ENCODE data around the gene CLPTM1L. TPM values are rescaled to one million over a fixed set of nuclear protein-coding genes. Genes with fewer than 3 reads are reported as not detected.
"Not testable (repeated sequence)": the region's sequence is repeated elsewhere in the genome, so short reads cannot be mapped to it uniquely, and the experiment has no call there.

Gene CLPTM1L
- total RNA-seq, 2 experiments from 2014 or later = 47.2 to 47.4 TPM

DNA sequence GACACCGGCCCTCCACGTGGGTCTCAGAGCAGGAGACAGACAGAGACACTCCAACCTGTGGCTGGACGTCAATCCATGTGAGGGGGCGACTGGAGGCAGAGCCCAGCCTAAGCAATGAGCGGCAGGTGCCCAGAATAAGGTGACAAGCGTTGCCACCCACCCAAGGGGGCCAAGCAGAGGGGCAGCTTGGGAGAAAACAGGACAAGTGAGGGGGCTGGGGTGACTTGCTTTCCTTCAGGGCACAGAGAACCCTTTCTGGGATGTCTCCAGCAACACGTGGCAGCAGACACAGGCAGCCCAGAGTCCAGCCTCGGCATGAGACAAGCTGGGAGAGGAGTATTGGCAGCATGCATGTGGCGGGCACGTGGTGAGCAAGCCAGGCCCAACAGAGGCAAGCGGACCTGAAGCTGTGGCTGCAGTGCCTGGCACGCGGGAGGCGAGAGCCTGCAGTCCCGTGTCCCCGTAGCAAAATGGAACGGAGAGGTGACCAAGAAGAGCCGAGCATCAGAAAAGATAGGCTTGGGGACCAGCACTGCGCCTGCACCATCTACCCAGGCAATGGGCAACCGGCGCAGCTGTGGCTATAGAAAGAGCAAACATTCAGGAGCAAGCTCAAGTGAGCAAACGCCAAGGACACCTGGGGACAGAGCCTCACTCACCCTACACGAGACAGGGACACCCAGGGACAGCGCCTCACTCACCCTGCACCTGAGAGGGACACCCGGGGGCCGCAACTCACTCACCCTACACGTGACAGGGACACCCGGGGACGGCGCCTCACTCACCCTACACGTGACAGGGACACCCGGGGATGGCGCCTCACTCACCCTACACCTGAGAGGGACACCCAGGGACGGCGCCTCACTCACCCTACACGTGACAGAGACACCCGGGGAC lies 56.2 kb downstream of the CLPTM1L start:
- no peak overlapping the region for H3K27ac ChIP-seq (ENCODE audit: low read depth in 1 of 2, low read length in 2 of 2)
- H3K27me3 ChIP-seq (ENCODE audit: control insufficient read depth in 1 of 2, insufficient read depth in 2 of 2, low read length in 2 of 2) = no peaks in the 10 kb centered on the region
- peaks cover 7% of the 10 kb centered on the region for H3K4me1 ChIP-seq (ENCODE audit: insufficient read depth, low read length)
- Mint-ChIP-seq H3K27ac (no peak overlapping the region), H3K9me3 (no peaks in the 10 kb centered on the region), H3K27me3 (no peaks in the 10 kb centered on the region), H3K4me3 (no peak overlapping the region), H3K36me3 (ENCODE audit: low read depth) (no peaks in the 10 kb centered on the region), H3K4me1 (ENCODE audit: low read depth) (no peaks in the 10 kb centered on the region)
- ATAC-seq (ENCODE audit: poor library complexity) (no peak), DNase-seq (no peak)
- no peaks in the 10 kb centered on the region for H3K36me3 ChIP-seq (ENCODE audit: insufficient read depth, low read length)
- intact Hi-C loops (cut with DNase I, micrococcal nuclease) = no loop called here
- no peak overlapping the region for H3K4me3 ChIP-seq (ENCODE audit: low read length)
- POLR2A ChIA-PET = no interaction called here
- no peak for TF ChIP-seq CTCF (IDR thresholded peaks at IDR 0.05)
- CTCF ChIA-PET = no interaction called here
- H3K9me3 ChIP-seq (ENCODE audit: control insufficient read depth in 1 of 2, insufficient read depth in 1 of 2, low read length in 2 of 2) = peaks cover 0 to 11% of the 10 kb centered on the region in 2 experiments

GRCh38 chr5:1285883-1286291 lies 59.0 kb downstream of the CLPTM1L start:
- ATAC-seq (ENCODE audit: poor library complexity) (no peak), DNase-seq (no peak)
- Histone ChIP-seq H3K27me3 (ENCODE audit: control insufficient read depth in 1 of 2, insufficient read depth in 2 of 2, low read length in 2 of 2) (no peaks in the 10 kb centered on the region), H3K4me3 (ENCODE audit: low read length) (no peak overlapping the region), H3K9me3 (ENCODE audit: control insufficient read depth in 1 of 2, insufficient read depth in 1 of 2, low read length in 2 of 2) (peaks cover 0 to 11% of the 10 kb centered on the region in 2 experiments), H3K4me1 (ENCODE audit: insufficient read depth, low read length) (no peaks in the 10 kb centered on the region), H3K36me3 (ENCODE audit: insufficient read depth, low read length) (no peaks in the 10 kb centered on the region), H3K27ac (ENCODE audit: low read depth in 1 of 2, low read length in 2 of 2) (no peak overlapping the region)
- Mint-ChIP-seq H3K27ac (no peak overlapping the region), H3K27me3 (no peaks in the 10 kb centered on the region), H3K4me1 (ENCODE audit: low read depth) (no peaks in the 10 kb centered on the region), H3K36me3 (ENCODE audit: low read depth) (no peaks in the 10 kb centered on the region), H3K4me3 (no peak overlapping the region), H3K9me3 (no peaks in the 10 kb centered on the region)
- POLR2A ChIA-PET = interaction anchor here (1.1 kb wide), 1 partner anchor 100 kb away, joined by 3 read pairs; no protein-coding TSS in a partner anchor
- CTCF ChIA-PET = no interaction called here
- intact Hi-C loops (cut with DNase I, micrococcal nuclease) = no loop called here
- TF ChIP-seq CTCF (IDR thresholded peaks at IDR 0.05) = no peak

- intact Hi-C loops (cut with DNase I, micrococcal nuclease) = no loop called here
- ATAC-seq (ENCODE audit: poor library complexity) = no peak
- DNase-seq = no peak
- Mint-ChIP-seq H3K36me3 (ENCODE audit: low read depth) (no peaks in the 10 kb centered on the region), H3K9me3 (no peaks in the 10 kb centered on the region), H3K27me3 (no peaks in the 10 kb centered on the region), H3K4me3 (no peak overlapping the region), H3K27ac (no peak overlapping the region), H3K4me1 (ENCODE audit: low read depth) (no peaks in the 10 kb centered on the region)
- no peak for TF ChIP-seq CTCF (IDR thresholded peaks at IDR 0.05)
- H3K27ac ChIP-seq (ENCODE audit: low read depth in 1 of 2, low read length in 2 of 2) = no peak overlapping the region
- ChIA-PET CTCF (interaction anchor here (0.7 kb wide), 1 partner anchor 360 kb away, joined by 3 read pairs; no protein-coding TSS in a partner anchor), POLR2A (interaction anchor here (1.1 kb wide), 1 partner anchor 100 kb away, joined by 3 read pairs; no protein-coding TSS in a partner anchor)
- no peaks in the 10 kb centered on the region for H3K36me3 ChIP-seq (ENCODE audit: insufficient read depth, low read length)
- H3K4me3 ChIP-seq (ENCODE audit: low read length) = no peak overlapping the region
- no peaks in the 10 kb centered on the region for H3K27me3 ChIP-seq (ENCODE audit: control insufficient read depth in 1 of 2, insufficient read depth in 2 of 2, low read length in 2 of 2)
- H3K9me3 ChIP-seq (ENCODE audit: control insufficient read depth in 1 of 2, insufficient read depth in 1 of 2, low read length in 2 of 2) = peaks cover 0 to 12% of the 10 kb centered on the region in 2 experiments
- H3K4me1 ChIP-seq (ENCODE audit: insufficient read depth, low read length) = no peaks in the 10 kb centered on the region
Measured at GRCh38 chr5:1285141-1285540, 59.8 kb downstream of the CLPTM1L start.

GRCh38 chr5:1284336-1284970 lies 60.4 kb downstream of the CLPTM1L start:
- H3K9me3 Mint-ChIP-seq; ATAC-seq (ENCODE audit: poor library complexity); H3K27me3 Mint-ChIP-seq; intact Hi-C loops (cut with DNase I, micrococcal nuclease); H3K36me3 Mint-ChIP-seq (ENCODE audit: low read depth); H3K4me3 ChIP-seq (ENCODE audit: low read length); H3K27ac Mint-ChIP-seq; H3K36me3 ChIP-seq (ENCODE audit: insufficient read depth, low read length); H3K4me1 ChIP-seq (ENCODE audit: insufficient read depth, low read length); H3K4me1 Mint-ChIP-seq (ENCODE audit: low read depth); H3K4me3 Mint-ChIP-seq; H3K27ac ChIP-seq (ENCODE audit: low read depth in 1 of 2, low read length in 2 of 2); H3K27me3 ChIP-seq (ENCODE audit: control insufficient read depth in 1 of 2, insufficient read depth in 2 of 2, low read length in 2 of 2): not testable (repeated sequence)
- ChIA-PET CTCF (interaction anchor here (0.7 kb wide), 1 partner anchor 360 kb away, joined by 3 read pairs; no protein-coding TSS in a partner anchor), POLR2A (interaction anchor here (1.1 kb wide), 1 partner anchor 101 kb away, joined by 3 read pairs; no protein-coding TSS in a partner anchor)
- peaks cover 0 to 19% of the 10 kb centered on the region in 2 experiments for H3K9me3 ChIP-seq (ENCODE audit: control insufficient read depth in 1 of 2, insufficient read depth in 1 of 2, low read length in 2 of 2)
- peak in 2 of 14 experiments; percentile 8 to 10 for DNase-seq

GRCh38 chr5:1283729-1284041 lies 61.2 kb downstream of the CLPTM1L start:
- H3K27me3 ChIP-seq (ENCODE audit: control insufficient read depth in 1 of 2, insufficient read depth in 2 of 2, low read length in 2 of 2); intact Hi-C loops (cut with DNase I, micrococcal nuclease); H3K27me3 Mint-ChIP-seq; H3K27ac Mint-ChIP-seq; H3K4me3 Mint-ChIP-seq; H3K4me1 Mint-ChIP-seq (ENCODE audit: low read depth); H3K36me3 ChIP-seq (ENCODE audit: insufficient read depth, low read length); H3K27ac ChIP-seq (ENCODE audit: low read depth in 1 of 2, low read length in 2 of 2); H3K9me3 Mint-ChIP-seq; CTCF ChIA-PET; H3K36me3 Mint-ChIP-seq (ENCODE audit: low read depth); H3K4me3 ChIP-seq (ENCODE audit: low read length); H3K4me1 ChIP-seq (ENCODE audit: insufficient read depth, low read length); POLR2A ChIA-PET; ATAC-seq (ENCODE audit: poor library complexity): not testable (repeated sequence)
- peaks cover 0 to 22% of the 10 kb centered on the region in 2 experiments for H3K9me3 ChIP-seq (ENCODE audit: control insufficient read depth in 1 of 2, insufficient read depth in 1 of 2, low read length in 2 of 2)
- peak in 1 of 14 experiments; percentile 14 for DNase-seq
